Measurements from ENCODE around the gene CREBBP. TPM values are rescaled to one million over a fixed set of nuclear protein-coding genes. Genes with fewer than 3 reads are reported as not detected.

The CREBBP gene
- total RNA-seq, 4 donors from 2014 or later = 61.2 to 119 (median 77.4) TPM

DNA sequence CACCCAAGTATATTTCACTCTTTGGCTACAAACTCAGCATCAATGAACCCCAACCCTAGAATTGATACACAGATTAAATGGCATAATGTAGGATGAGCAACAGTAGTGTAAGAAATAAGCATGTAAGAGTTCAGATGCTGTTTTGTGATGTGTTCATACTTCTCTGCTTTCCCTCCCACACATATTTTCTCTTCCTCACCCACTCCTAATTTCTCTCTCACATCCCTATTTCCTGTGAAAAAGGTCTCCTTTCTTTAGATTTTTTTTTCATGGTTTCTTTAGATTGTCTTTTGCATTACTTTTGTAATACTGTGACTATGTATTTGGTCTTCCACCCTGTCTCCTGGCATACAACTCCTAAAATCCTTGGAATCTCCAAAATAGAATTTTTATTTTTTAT is 21.7 kb downstream of the CREBBP start:
- no peak for TF ChIP-seq CTCF (IDR thresholded peaks at IDR 0.05; ENCODE audit: low read depth)

GRCh38 chr16:3857189-3858043 is 23.1 kb downstream of the CREBBP start:
- TF ChIP-seq CTCF (IDR thresholded peaks at IDR 0.05; ENCODE audit: low read depth) = no peak

DNA sequence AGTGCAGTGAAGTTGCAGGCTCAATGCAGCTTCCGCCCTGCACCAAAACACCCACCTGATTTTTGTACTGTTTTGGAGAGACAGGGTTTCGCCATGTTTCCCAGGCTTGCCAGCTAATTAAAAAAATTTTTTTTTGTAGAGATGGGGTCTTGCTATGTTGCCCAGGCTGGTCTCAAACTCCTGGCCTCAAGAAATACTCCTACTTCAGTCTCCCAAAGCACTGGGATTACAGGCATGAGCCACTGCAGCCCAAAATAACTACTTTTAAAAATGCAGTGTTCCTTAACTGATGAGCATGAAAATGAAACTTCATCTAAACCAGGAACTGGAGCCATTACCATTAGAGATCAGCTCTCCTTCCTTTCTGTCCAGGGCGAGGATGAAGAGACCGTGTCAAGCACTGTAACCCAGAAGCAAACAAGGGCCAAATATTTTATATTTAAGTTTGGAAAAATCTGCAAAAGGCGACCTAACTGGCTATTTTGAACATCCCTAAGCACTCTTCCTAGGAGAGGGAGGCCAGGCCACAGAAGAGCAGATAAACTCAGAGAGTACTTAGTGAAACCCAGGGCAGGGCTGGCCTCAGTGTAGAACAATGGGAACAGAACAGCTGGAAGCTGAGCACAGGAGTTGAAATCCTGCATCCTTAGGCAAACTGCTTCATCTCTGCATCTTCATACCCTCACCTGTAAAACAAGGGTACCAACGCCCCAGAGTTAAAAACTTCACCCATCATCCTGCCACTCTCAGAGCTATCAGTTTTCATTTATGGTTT is 24.0 kb downstream of the CREBBP start:
- no peak for TF ChIP-seq CTCF (IDR thresholded peaks at IDR 0.05; ENCODE audit: low read depth)

- no peak for TF ChIP-seq CTCF (IDR thresholded peaks at IDR 0.05; ENCODE audit: low read depth)
Observed at GRCh38 chr16:3854750-3855541, 25.6 kb downstream of the CREBBP start.

- no peak for TF ChIP-seq CTCF (IDR thresholded peaks at IDR 0.05; ENCODE audit: low read depth)
Observed at GRCh38 chr16:3850544-3850899, 30.0 kb downstream of the CREBBP start.

- TF ChIP-seq CTCF (IDR thresholded peaks at IDR 0.05; ENCODE audit: low read depth) = no peak
Observed at GRCh38 chr16:3849751-3850543, 30.6 kb downstream of the CREBBP start.
